Common myeloid progenitor, CD34-positive (primary cell): Measurements from ENCODE around the gene DYNLT3.
A peak's percentile ranks its signal among the peaks of the same experiment; 100 is the strongest.

Source experiments
- CTCF ChIA-PET: fragments of 350-600 bp; sonication (Branson Sonifier 250); formaldehyde crosslinking; loops from one replicate; lab custom pipeline; 2021; ENCODE audit warnings: antibody characterized with exemption; lab: Charles Lee
- POLR2A ChIA-PET: fragments of 350-600 bp; sonication (Branson Sonifier 250); formaldehyde crosslinking; loops from one replicate; lab custom pipeline; 2021; ENCODE audit warnings: antibody characterized with exemption; lab: Charles Lee
- DNase-seq, 3 donors: peaks; one replicate each; pipeline versions ENCODE4 v3.0.0 to v3.0.0-alpha.2; 2013
- H3K27ac ChIP-seq, 2 experiments: 1 replicate in 1 of 2; 2 replicates in 1 of 2; pipeline ENCODE4 v1.7.0; 2013; ENCODE audit warnings: inconsistent platforms in 2 of 2, low read length in 2 of 2, mild to moderate bottlenecking in 2 of 2, low read depth in 1 of 2, moderate library complexity in 1 of 2; ENCODE audit not compliant: severe bottlenecking in 2 of 2, insufficient read depth in 1 of 2, poor library complexity in 1 of 2
- H3K27me3 ChIP-seq, 5 experiments: replicated peaks in 2 of 5; 1 replicate in 3 of 5; 2 replicates in 2 of 5; pipeline versions ENCODE4 v1.6.1 to v1.7.0; 2013; ENCODE audit warnings: low read length in 4 of 5, mild to moderate bottlenecking in 2 of 5, moderate library complexity in 2 of 5, inconsistent platforms in 1 of 5; ENCODE audit not compliant: insufficient read depth in 5 of 5, control insufficient read depth in 4 of 5
- H3K36me3 ChIP-seq, 4 experiments: 1 replicate in 2 of 4; 2 replicates in 2 of 4; pipeline versions ENCODE4 v1.6.1 to v1.7.0; 2013; ENCODE audit warnings: low read length in 3 of 4, control low read depth in 1 of 4, mild to moderate bottlenecking in 1 of 4; ENCODE audit not compliant: control insufficient read depth in 4 of 4, insufficient read depth in 4 of 4
- H3K4me1 ChIP-seq, 4 experiments: 1 replicate in 3 of 4; 2 replicates in 1 of 4; pipeline versions ENCODE4 v1.6.1 to v1.7.1; 2013; ENCODE audit warnings: low read length in 3 of 4, mild to moderate bottlenecking in 3 of 4, control low read depth in 1 of 4, inconsistent platforms in 1 of 4, moderate library complexity in 1 of 4; ENCODE audit not compliant: control insufficient read depth in 4 of 4, insufficient read depth in 4 of 4; ENCODE audit errors: control extremely low read depth in 1 of 4
- H3K4me3 ChIP-seq, 7 experiments: 1 replicate in 4 of 7; 2 replicates in 3 of 7; pipeline versions ENCODE4 v1.5.1 to v1.7.0; 2013; ENCODE audit warnings: mild to moderate bottlenecking in 7 of 7, low read length in 6 of 7, moderate library complexity in 6 of 7, inconsistent platforms in 2 of 7, low read depth in 2 of 7, control low read depth in 1 of 7; ENCODE audit not compliant: insufficient read depth in 4 of 7, control insufficient read depth in 1 of 7; ENCODE audit errors: extremely low read depth in 1 of 7
- H3K9me3 ChIP-seq, 5 experiments: 1 replicate in 4 of 5; 2 replicates in 1 of 5; pipeline versions ENCODE4 v1.6.1 to v1.7.1; 2013; ENCODE audit warnings: low read length in 4 of 5, mild to moderate bottlenecking in 2 of 5, inconsistent platforms in 1 of 5, low read depth in 1 of 5, moderate library complexity in 1 of 5; ENCODE audit not compliant: control insufficient read depth in 4 of 5, insufficient read depth in 2 of 5; ENCODE audit errors: control extremely low read depth in 1 of 5
- WGBS: methylation state at CpG from one replicate; pipeline ENCODE4 v1.1.5; 2013; ENCODE audit not compliant: insufficient coverage; 5-methylcytosine and 5-hydroxymethylcytosine counted together

DYNLT3 gene

DNA sequence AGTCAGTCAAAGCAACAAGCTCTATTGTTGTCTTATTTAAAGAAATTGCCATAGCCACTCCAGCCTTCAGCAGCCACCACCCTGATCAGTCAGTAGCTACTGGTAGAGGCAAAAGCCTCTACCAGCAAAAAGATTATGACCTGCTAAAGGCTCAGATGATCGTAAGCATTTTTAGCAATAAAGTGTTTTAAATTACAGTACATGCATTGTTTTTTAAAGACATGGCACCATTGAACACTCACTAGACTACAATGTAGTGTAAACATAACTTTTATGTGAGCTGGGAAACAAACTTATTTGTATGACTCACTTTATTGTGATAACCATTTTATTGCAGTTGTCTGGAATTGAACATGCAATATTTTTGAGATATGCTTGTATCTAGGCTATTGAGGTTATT, 32.3 kb upstream of the DYNLT3 start:
- no peak overlapping the region for H3K27ac ChIP-seq
- CTCF ChIA-PET, result no interaction called here

DNA sequence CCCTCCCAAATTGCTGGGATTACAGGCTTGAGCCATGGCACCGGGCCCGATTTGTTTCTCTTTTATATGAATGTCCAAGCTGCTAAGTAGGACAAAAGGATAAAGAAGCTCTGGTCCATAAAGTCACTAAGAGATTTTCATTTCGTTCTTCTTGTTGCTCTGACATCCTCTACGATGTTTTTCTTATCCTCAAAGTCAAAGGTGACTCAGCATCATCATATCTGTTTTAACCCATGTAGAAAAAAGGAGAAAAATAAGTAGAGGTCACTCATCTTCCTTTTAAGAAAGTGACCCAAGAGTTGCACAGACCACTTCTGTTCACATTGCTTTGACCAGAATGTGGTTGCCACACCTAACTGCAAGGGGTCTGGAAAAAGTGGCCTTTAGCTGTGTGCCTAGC, 29.3 kb upstream of the DYNLT3 start:
- Histone ChIP-seq H3K4me3 (no peak overlapping the region), H3K36me3 (no peaks in the 10 kb centered on the region), H3K27ac (no peak overlapping the region), H3K27me3 (no peaks in the 10 kb centered on the region), H3K4me1 (no peaks in the 10 kb centered on the region), H3K9me3 (no peaks in the 10 kb centered on the region)
- POLR2A ChIA-PET, result no interaction called here
- no peak for DNase-seq
- CTCF ChIA-PET, result no interaction called here
- WGBS, result 100% methylated on average over 2 of the region's 4 CpGs

More for the DNA sequence above, 32.3 kb upstream of the DYNLT3 start:
- Histone ChIP-seq H3K27me3 (no peaks in the 10 kb centered on the region), H3K36me3 (no peaks in the 10 kb centered on the region), H3K4me3 (no peak overlapping the region), H3K9me3 (no peaks in the 10 kb centered on the region), H3K4me1 (no peaks in the 10 kb centered on the region)
- POLR2A ChIA-PET, result no interaction called here
- no CpG with 5 or more reads among the region's 1 CpG for WGBS
- no peak for DNase-seq

DNA sequence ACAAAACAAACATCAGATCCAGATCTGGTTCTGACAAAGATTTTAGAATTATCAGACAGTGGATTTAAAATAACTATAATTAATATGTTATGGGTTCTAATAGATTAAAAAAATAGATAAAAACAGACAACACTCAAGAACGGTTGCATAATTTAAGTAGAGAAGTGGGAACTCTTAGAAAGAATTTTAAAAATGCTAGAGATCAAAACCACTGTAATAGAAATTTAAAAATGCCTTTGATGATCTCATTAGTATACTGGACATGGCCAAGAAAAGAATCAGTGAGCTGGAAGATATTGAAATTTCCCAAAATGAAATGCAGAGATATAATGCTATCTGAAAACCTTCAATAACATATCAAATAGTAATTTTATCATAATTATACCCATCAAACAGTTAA, 28.3 kb upstream of the DYNLT3 start:
- Histone ChIP-seq H3K4me3 (no peak overlapping the region), H3K9me3 (no peaks in the 10 kb centered on the region), H3K27me3 (no peaks in the 10 kb centered on the region), H3K36me3 (no peaks in the 10 kb centered on the region), H3K4me1 (no peaks in the 10 kb centered on the region), H3K27ac (no peak overlapping the region)
- ChIA-PET CTCF (no interaction called here), POLR2A (no interaction called here)
- no CpG with 5 or more reads among the region's 1 CpG for WGBS
- DNase-seq, result no peak

DNA sequence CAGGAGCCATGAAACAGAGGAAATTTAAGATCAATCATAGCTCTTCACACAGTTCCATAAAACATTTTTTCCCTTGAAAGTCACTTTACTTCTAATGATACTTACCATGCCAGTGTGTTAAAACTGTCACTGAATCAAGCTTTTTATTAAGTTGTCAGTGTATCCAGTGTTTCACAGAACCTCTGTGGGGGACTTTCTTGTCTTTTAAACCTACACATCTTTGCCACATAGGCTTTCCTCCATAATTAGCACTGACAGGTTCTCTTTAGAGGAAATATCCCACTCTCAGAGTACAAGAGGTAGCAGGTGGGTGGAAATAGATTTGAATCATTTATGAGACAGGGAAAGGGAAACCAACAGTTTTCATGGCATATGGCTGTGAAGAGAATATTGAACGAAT, 25.8 kb upstream of the DYNLT3 start:
- Histone ChIP-seq H3K9me3 (no peaks in the 10 kb centered on the region), H3K36me3 (no peaks in the 10 kb centered on the region), H3K4me3 (no peak overlapping the region), H3K27ac (no peak overlapping the region), H3K27me3 (no peaks in the 10 kb centered on the region), H3K4me1 (no peaks in the 10 kb centered on the region)
- no peak for DNase-seq
- ChIA-PET POLR2A (no interaction called here), CTCF (no interaction called here)
- 44% methylated on average over 1 of the region's 1 CpG for WGBS

DNA sequence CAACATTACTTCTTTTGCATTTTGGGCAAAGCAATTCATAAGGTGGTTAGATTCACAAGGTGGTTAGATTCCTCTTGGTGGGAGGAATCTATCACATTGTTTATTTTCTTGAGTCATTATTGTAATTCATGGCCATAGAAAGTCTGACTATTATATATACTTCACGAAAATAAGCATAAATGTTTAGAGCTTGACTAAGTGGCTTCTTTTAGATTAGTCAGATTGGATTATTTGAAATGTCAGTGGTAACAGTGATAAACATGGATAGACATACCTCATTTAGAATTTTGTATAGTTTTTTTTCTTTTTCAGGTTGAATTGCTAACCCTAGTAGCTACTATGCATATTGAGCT, 24.9 kb upstream of the DYNLT3 start:
- WGBS, result no CpG with 5 or more reads among the region's 1 CpG
- CTCF ChIA-PET, result no interaction called here

DNA sequence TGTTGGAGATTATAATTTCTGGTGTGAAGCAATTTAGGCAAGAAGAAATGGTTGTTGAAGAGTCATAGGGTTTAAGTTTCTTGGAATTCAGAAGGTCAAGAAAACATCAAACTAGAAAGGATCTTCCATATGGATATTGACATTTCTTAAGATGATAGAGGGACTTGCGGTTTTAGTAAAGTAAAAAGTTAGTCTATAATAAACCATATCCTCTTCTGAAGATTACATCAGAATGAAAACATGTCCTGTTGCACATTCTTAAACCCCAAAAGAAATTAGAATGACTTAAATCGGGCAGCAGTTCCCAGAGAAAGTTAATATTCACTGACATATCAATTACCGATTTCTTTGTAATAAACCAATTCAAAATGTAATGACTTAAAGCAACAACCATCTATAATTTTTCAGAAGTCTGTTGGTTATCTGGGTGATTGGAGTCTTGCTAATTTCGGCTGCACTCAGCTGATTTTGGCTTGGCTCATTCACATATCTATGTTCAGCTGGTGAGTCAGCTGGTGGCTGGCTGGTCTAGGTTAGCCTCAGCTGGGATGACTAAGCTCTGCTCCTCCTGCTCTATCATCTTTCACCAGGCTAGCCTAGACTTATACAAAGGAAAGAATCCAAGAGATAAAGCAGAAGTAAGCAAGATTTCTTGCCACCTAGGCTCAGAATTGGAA, 24.4 kb upstream of the DYNLT3 start:
- WGBS, result 62% methylated on average over 3 of the region's 4 CpGs
- Histone ChIP-seq H3K36me3 (no peaks in the 10 kb centered on the region), H3K4me3 (no peak overlapping the region), H3K9me3 (no peaks in the 10 kb centered on the region), H3K4me1 (no peaks in the 10 kb centered on the region), H3K27ac (no peak overlapping the region), H3K27me3 (no peaks in the 10 kb centered on the region)
- DNase-seq, result peak; percentile 14 to 72 (median 58)
- ChIA-PET POLR2A (no interaction called here), CTCF (no interaction called here)

More for the DNA sequence above, 24.9 kb upstream of the DYNLT3 start:
- Histone ChIP-seq H3K36me3 (no peaks in the 10 kb centered on the region), H3K9me3 (no peaks in the 10 kb centered on the region), H3K27me3 (no peaks in the 10 kb centered on the region), H3K27ac (no peak overlapping the region), H3K4me1 (no peaks in the 10 kb centered on the region), H3K4me3 (no peak overlapping the region)
- DNase-seq, result no peak
- POLR2A ChIA-PET, result no interaction called here

DNA sequence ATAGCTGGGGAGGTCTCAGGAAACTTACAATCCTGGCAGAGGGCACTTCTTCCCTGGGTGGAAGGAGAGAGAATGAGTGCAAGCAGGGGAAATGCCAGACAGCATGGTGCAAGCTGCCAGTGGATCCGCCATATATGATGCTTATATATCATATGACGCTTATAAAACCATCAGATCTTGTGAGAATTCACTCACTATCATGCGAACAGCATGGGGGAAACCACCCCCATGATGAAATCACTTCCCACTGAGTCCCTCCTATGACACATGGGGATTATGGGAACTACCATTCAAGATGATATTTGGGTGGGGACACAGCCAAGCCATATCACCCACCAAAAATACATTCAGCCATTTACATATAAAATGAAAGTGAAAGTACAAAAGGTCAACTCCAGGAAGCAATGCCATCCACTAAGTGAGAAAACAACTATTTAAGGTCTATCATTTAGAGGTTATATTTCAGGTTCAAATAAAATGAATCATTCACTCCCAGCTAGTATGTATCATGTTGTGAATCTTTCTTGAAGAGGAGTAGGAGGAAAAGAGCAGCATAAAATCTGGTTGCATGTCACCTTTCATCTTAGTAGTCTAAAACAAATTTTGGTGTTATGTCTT, 20.3 kb upstream of the DYNLT3 start:
- no peaks in the 10 kb centered on the region for H3K4me1 ChIP-seq
- no peaks in the 10 kb centered on the region for H3K36me3 ChIP-seq
- DNase-seq, result peak in 2 of 3 donors; percentile 15 to 26
- no peaks in the 10 kb centered on the region for H3K9me3 ChIP-seq
- no peaks in the 10 kb centered on the region for H3K27me3 ChIP-seq
- 100% methylated on average over 1 of the region's 3 CpGs for WGBS
- POLR2A ChIA-PET, result no interaction called here
- CTCF ChIA-PET, result interaction anchor here (0.9 kb wide), 1 partner anchor 18 kb away, joined by 3 read pairs; no protein-coding TSS in a partner anchor
- no peak overlapping the region for H3K27ac ChIP-seq
- no peak overlapping the region for H3K4me3 ChIP-seq
